ENCODE measurements around the gene DDX46.
"Not testable (repeated sequence)": the region's sequence is repeated elsewhere in the genome, so short reads cannot be mapped to it uniquely, and the experiment has no call there.

Gene DDX46

GRCh38 chr5:134794819-134795218 is 36.2 kb downstream of the DDX46 start:
- no peak for TF ChIP-seq GATA1 (IDR thresholded peaks at IDR 0.05; ENCODE audit: low read depth, low read length)
- TF ChIP-seq POLR2A (IDR thresholded peaks at IDR 0.05; ENCODE audit: low read length), result no peak
- DNase-seq, result no peak

- no peak for TF ChIP-seq GATA1 (IDR thresholded peaks at IDR 0.05; ENCODE audit: low read depth, low read length)
- DNase-seq, result no peak
Measured at GRCh38 chr5:134798468-134798867, 39.9 kb downstream of the DDX46 start.

GRCh38 chr5:134803821-134804220 is 45.2 kb downstream of the DDX46 start:
- DNase-seq, result no peak
- TF ChIP-seq POLR2A (IDR thresholded peaks at IDR 0.05; ENCODE audit: low read length), result no peak
- TF ChIP-seq GATA1 (IDR thresholded peaks at IDR 0.05; ENCODE audit: low read depth, low read length), result no peak

GRCh38 chr5:134813407-134813806 is 54.8 kb downstream of the DDX46 start:
- peak in 1 of 2 experiments; percentile 12 for DNase-seq

GRCh38 chr5:134813827-134814226 is 55.2 kb downstream of the DDX46 start:
- no peak for TF ChIP-seq POLR2A (IDR thresholded peaks at IDR 0.05; ENCODE audit: low read length)
- TF ChIP-seq GATA1 (IDR thresholded peaks at IDR 0.05; ENCODE audit: low read depth, low read length), result no peak
- DNase-seq, result no peak

More at GRCh38 chr5:134813407-134813806, 54.8 kb downstream of the DDX46 start:
- TF ChIP-seq POLR2A (IDR thresholded peaks at IDR 0.05; ENCODE audit: low read length), result no peak
- TF ChIP-seq GATA1 (IDR thresholded peaks at IDR 0.05; ENCODE audit: low read depth, low read length), result no peak

GRCh38 chr5:134817006-134817405 is 58.4 kb downstream of the DDX46 start:
- TF ChIP-seq POLR2A (IDR thresholded peaks at IDR 0.05; ENCODE audit: low read length) (no peak), GATA1 (IDR thresholded peaks at IDR 0.05; ENCODE audit: low read depth, low read length) (no peak)

GRCh38 chr5:134818776-134819175 is 60.2 kb downstream of the DDX46 start:
- TF ChIP-seq POLR2A (IDR thresholded peaks at IDR 0.05; ENCODE audit: low read length) (no peak), GATA1 (IDR thresholded peaks at IDR 0.05; ENCODE audit: low read depth, low read length) (no peak)
- DNase-seq, result no peak

More at GRCh38 chr5:134817006-134817405, 58.4 kb downstream of the DDX46 start:
- DNase-seq, result no peak

- TF ChIP-seq GATA1 (IDR thresholded peaks at IDR 0.05; ENCODE audit: low read depth, low read length) (no peak), POLR2A (IDR thresholded peaks at IDR 0.05; ENCODE audit: low read length) (no peak)
- DNase-seq, result no peak
Measured at GRCh38 chr5:134819407-134819963, 60.9 kb downstream of the DDX46 start.

GRCh38 chr5:134821841-134822240 is 63.3 kb downstream of the DDX46 start:
- TF ChIP-seq GATA1 (IDR thresholded peaks at IDR 0.05; ENCODE audit: low read depth, low read length) (no peak), POLR2A (IDR thresholded peaks at IDR 0.05; ENCODE audit: low read length) (no peak)
- DNase-seq, result no peak

- no peak for DNase-seq
- no peak for TF ChIP-seq POLR2A (IDR thresholded peaks at IDR 0.05; ENCODE audit: low read length)
- TF ChIP-seq GATA1 (IDR thresholded peaks at IDR 0.05; ENCODE audit: low read depth, low read length), result no peak
Measured at GRCh38 chr5:134824681-134825080, 66.1 kb downstream of the DDX46 start.

- TF ChIP-seq GATA1 (IDR thresholded peaks at IDR 0.05; ENCODE audit: low read depth, low read length) (no peak), POLR2A (IDR thresholded peaks at IDR 0.05; ENCODE audit: low read length) (no peak)
- no peak for DNase-seq
Measured at GRCh38 chr5:134825212-134825611, 66.6 kb downstream of the DDX46 start.

GRCh38 chr5:134833340-134834032 is 74.9 kb downstream of the DDX46 start:
- no peak for TF ChIP-seq GATA1 (IDR thresholded peaks at IDR 0.05; ENCODE audit: low read depth, low read length)
- TF ChIP-seq POLR2A (IDR thresholded peaks at IDR 0.05; ENCODE audit: low read length), result no peak
- DNase-seq, result no peak

- no peak for DNase-seq
- no peak for TF ChIP-seq POLR2A (IDR thresholded peaks at IDR 0.05; ENCODE audit: low read length)
- no peak for TF ChIP-seq GATA1 (IDR thresholded peaks at IDR 0.05; ENCODE audit: low read depth, low read length)
Measured at GRCh38 chr5:134835623-134836022, 77.0 kb downstream of the DDX46 start.

- DNase-seq, result no peak
- TF ChIP-seq GATA1 (IDR thresholded peaks at IDR 0.05; ENCODE audit: low read depth, low read length) (no peak), POLR2A (IDR thresholded peaks at IDR 0.05; ENCODE audit: low read length) (no peak)
Measured at GRCh38 chr5:134837530-134838181, 79.1 kb downstream of the DDX46 start.

- not testable (repeated sequence) for DNase-seq
Measured at GRCh38 chr5:134838361-134838760, 79.8 kb downstream of the DDX46 start.

All from erythroblast (primary cell).